OCI-M1 (cell line): ENCODE measurements around the gene OR1L4.

Source experiments
- DNase-seq: peaks from one replicate; lab custom pipeline; 2025; lab: John Stamatoyannopoulos, UW

Gene OR1L4, protein sequence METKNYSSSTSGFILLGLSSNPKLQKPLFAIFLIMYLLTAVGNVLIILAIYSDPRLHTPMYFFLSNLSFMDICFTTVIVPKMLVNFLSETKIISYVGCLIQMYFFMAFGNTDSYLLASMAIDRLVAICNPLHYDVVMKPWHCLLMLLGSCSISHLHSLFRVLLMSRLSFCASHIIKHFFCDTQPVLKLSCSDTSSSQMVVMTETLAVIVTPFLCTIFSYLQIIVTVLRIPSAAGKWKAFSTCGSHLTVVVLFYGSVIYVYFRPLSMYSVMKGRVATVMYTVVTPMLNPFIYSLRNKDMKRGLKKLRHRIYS

DNA sequence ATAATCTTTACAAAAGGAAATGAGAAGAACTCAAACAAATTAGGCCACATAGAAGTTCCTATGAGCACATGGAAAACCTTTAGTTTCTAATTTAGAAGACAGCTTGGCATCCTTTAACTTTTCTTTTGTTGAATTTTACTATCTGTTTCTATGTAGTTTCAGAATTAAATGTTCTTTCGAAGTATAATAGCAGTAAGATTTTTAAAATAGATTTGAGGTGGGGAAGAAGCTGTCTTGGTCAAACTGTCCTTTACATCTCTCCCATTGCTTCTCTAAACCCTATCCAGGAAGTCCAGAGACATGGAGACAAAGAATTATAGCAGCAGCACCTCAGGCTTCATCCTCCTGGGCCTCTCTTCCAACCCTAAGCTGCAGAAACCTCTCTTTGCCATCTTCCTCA, at the start of gene OR1L4:
OR1L4 (plus strand) TSS at position 301 of the 400 bp plus-strand sequence; CDS start at position 301, 0 bp downstream.
- DNase-seq = no peak

DNA sequence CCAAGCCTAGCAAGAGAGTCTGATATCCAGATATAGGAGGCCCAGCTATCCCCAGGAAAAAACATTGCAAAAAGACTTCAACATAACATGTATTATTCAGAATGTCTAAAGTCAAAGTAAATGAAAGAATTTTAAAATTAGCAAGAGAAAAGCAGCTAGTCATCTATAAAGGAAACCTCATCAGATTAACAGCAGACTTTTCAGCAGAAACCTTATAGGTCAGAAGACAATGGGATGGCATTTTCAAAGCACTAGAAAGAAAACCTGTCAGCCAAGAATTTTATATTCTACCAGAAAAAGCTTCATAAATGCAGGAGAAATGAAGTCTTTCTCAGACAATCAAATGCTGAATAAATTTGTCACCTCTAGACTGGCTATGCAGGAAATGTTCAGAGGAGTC, 38.9 kb upstream of the OR1L4 start:
- no peak for DNase-seq

DNA sequence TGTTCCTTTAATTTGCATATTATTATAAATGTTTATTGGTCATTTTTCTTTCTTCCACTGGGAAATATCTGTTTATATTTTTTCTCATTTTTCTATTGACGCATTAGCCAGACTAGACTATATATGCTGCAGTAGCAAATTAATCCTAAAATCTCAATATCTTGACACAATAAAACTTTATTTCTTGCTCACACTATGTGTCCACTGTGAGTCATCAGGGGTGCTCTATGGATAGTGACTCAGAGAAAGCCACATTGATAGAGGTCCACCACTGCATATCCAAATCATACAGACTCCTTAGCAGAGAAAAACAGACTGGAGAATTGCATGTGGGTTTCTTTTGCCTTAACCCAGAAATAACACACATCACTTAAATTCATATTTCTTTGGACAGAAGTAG, 28.1 kb upstream of the OR1L4 start:
- no peak for DNase-seq

DNA sequence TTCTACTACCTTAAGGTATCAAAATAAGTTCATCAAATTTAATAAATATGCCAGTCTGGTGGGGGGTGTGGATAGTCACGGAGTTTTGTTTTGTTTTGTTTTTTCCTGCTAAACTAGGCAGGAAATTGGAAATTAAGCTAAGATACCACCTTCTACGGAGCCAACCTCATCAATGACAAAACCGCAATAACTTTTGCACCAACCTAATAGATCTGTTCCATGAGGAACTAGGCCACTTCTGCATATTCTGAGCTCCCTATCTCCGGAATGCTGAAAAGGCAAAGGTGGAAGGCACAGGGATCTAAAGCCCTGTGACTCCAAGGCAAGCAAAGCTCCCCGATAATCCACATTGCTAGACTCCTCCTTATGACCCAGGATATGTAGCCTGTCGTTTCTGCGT, 5.8 kb upstream of the OR1L4 start:
- DNase-seq = no peak

DNA sequence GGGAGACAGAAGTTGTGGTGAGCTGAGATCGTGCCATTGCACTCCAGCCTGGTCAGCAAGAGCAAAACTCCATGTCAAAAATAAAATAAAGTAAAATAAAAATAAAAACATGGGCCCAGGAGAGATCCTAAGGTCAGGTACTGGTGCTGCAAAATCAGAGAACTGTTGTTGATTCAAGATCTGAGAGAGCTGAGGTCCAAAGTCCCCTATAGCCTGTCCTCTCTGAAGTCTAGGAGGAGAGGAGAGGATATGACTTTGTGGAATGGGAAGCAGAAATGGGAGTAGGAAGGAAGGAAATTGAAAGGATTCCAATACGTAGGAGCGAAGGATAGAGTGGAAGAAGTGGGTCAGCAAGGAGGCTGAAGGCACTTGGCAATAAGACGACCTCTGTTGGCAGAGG, 4.6 kb upstream of the OR1L4 start:
- DNase-seq = no peak

DNA sequence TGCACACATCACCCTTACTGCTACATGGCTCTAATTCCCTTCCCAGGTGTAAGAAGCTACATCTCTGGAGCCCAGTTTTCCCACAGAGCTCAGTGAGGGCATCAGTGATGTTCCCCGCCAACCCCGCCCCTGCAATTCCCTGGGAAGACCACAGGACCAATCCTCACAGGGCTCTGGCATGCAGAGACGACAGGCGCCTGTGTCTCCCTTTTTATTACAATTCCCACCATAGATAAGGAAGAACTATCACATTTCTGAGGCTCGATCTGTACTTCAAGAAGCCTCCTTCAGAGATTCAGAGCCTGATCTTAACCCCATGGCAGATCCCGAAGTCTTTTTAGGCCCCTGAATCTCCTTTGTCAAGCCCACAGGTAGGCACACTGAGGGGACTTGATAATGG, 18.2 kb downstream of the OR1L4 start, which contains the start of gene OR1L6:
OR1L6 (plus strand) TSS at position 301 of the 400 bp plus-strand sequence. CDS start 7,545 bp downstream, outside the sequence.
- DNase-seq = no peak

DNA sequence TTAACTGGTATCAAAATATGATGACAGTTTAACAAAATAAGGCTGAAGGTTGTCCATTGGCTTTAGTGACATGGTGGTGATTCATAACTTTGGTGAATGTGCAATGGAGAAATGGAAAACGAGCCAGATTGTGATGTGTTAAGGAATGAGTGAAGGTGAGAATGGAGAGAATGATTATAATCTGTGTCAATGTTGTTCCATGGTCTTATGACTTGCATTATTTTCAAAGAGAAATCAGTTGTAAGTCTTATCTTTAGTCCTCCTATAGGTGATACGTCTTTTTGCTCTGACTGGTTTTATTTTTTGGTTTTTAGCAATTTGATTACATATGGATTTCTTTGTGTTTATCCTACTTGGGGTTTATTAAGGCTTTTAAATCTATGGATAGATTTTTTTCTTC, 31.0 kb downstream of the OR1L4 start:
- no peak for DNase-seq

DNA sequence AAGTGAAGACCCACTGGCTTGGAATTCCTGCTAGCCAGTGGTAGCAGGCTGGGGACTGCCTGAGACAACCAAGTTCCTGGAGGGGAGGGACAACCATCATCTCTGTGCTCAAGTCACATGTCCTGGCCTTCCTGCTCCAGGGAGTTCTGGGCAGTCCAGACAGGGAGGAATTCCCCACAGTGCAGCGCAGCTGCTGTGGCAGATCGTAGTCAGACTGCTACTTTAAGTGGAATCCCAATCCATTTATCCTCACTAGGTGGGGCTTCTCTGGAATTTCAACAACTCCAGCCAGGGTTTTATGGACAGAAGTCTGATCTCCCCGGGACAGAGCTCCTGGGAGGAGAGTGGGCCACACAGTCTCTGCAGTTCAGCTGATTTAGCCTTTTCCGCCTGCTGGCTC, 44.0 kb downstream of the OR1L4 start:
- no peak for DNase-seq
